Stimulated activated CD8-positive, alpha-beta memory T cell treated with anti-CD3 and anti-CD28 coated beads, Interleukin-2, amount 100 ng/mL, for 48 hours (primary cell): Measurements from ENCODE around the gene NSMCE1.

Experiments used
- DNase-seq, 2 donors: peaks; one replicate each; pipeline ENCODE4 v3.0.0-alpha.2; 2020; ENCODE audit warnings: low read depth in 2 of 2

The NSMCE1 gene

DNA sequence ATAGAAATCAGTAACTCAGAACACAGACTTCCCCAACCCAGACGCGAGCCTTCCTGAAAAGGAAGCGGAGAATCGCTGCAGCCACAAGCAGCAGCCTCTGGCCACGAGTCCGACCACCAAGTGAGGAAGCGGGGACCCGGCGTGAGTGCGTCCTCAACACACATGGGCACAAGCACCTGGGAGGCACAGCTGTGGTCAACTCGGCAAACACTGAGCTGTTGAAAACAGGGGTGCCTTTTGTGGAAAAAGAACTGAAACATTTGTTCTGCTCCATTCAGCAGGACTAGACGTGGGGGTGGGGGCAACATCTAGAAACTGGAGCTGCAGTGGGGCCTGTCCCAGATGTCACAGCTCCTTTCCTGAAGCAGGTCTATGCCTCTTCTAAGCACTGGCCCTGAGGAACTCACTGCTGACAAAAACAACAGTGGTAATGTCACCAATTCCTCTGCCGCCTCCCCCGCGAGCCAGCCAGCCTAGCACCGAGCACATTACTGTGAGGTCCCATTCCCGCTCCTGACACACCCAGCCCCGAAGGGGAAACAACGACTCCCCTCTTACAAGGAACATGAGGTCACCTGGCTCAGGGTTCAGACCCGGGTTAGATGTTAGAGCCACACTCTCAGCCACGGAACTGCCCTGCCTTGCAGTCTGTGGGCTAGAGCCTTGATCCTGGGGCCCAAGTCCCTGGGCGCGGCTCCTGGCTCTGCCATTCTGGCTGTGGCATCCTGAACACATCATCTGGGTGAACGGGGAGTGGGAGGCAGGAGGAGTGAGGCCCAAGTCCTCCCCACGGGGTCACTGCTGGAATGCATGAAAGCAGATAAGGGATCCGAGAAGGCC is 36.3 kb downstream of the NSMCE1 start:
- peak in 1 of 2 donors; percentile 55 for DNase-seq

DNA sequence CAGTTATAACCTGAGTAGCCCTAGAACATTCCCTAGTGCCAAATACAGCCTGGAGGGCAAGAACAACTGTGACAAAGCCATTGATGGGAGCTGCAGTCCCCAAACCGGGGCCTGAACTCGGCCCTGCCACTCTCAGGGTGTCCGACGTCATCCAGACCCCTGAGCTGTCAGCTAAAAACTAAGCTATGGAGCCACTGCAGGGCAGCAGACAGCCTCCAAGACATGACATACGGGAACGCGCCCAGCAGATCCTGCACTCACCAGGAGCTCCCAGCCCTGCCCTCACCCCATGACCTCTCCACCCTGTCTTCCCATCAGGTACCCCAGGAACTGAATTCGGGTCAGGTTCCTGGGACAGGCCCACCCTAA is 36.9 kb downstream of the NSMCE1 start:
- no peak for DNase-seq

DNA sequence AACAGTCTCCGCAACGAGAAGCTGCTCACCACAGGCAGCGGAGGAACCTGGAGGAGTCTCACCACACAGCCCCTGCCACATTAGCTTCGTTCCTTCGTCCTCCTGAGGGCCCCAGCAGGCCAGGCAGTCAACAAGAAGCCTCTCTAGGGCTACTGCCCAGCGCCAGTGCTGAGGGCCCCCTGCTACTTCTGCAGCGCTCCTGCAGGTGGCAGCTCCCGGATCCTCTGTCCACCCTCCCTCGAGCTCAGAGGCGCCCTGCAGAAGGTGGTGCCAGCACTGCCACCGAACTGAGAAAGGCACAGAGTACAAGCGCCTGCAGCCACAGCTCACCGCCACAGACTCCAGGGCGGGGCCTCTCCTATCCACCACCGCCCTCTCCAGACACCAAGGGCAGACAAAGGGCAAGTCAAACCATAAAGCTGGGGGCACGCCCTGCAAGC is 38.0 kb downstream of the NSMCE1 start:
- DNase-seq: peak; percentile 53 to 67

DNA sequence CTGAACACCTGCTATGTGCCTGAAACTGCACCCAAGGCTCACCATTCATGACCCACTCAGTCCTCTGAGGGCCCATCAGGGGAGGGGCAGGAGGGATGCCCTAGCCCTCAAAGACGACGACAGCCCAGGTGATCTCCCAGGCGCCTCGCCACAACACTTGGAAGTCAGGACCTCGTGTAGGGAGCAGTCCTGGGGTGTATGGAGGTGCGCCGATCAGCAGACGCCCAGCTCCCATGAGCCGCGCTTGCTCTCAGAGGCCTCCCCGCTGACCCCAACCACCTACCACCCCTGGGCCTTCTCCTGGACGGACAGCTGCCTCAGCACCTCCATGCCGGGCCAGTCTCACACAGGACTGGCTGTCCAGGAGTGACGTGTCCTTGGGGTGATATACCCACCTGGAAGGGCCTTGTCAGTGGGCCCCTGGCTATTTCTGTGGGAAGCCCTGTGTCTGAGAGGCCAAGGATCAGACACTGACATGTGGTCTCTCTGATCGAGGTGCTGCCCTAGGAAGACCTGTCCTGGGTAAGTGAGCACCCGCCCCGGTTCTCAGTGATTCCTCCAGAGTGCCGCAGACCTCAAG is 38.6 kb downstream of the NSMCE1 start:
- no peak for DNase-seq

DNA sequence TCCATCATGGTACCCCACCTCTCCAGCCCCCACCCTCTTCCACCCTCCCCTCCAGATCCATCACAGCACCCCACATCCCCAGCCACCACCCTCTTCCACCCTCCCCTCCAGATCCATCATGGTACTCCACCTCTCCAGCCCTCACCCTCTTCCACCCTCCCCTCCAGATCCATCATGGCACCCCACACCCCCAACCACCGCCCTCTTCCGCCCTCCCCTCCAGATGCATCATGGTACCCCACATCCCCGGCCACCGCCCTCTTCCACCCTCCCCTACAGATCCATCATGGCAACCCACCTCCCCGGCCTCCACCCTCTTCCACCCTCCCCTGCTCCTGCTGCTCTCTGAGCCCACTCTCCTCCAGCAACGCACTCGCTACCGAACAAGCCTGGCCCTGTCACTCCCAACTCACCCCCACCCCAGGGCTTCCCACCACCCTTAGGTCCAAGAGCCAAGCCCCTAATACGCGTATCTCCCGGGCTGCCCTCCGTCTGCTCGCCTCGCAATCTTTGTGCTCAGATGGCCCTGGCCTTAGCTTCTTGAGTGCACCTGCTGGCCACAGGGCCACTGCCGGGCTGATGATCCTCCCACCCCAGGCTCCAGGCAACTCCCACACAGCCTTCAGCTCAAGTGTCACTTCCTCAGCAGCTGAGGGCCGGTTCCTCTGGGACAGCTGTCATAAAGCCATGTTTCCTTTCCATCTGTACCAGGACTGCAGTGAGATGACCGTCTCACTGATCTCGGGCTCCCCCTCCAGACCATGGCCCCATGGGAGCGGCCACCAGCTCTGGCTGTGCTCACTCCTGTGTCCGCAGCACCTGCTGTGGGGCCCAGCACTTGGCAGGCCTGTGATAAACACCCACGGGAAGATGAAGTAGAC is 39.7 kb downstream of the NSMCE1 start:
- DNase-seq: no peak

DNA sequence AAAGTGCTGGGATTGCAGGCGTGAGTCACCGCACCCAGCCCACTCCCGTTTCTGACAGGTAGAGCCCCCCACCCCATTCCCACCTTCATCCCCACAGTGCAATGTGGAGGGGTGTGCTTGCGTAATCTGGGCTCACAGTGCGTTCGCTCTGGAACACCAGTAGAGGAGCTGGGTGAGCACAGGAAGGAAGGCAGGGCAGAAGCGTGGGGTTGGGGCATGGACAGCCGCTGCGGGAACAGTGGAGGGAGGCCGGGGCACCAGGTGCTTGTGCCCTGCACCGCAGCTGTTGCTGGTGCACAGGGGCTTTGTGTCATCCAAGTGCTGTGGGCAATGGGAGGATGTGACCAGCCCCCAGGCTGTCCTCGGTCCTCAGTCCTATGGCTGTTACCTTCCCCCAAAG is 40.5 kb downstream of the NSMCE1 start:
- DNase-seq: no peak

DNA sequence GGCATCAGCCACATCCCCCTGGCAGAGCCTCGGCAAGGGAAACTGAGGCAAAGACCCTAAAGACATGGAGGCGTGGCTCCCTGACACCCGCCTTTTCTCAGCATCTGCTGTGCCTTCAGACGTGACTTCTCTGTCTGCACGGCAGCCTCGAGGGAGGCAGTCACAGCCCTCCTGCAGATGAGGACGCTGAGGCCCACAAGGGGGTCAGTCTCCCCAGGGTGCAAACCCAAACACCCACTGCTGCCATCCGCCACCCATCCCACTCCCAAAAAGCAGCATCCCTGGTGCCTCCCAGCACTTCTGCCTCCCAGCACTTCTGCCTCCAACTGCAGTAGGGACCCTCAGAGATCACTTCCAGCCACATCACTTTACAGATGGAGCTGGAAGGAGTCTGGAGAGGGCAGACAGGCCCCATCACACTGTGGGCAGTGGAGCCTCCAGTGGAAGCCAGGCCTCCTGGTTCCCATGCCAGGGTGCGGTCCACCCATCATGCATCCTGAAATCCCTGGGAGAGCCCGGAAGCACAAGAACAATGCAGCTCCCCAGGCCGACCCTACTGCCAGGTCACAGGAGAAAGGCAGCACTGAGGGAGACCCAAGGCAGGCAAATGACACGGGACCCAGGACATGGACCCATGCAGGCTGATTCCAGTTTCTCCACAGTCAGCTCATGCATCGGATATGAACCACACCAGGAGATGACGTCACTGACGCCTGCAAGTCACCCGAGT is 41.4 kb downstream of the NSMCE1 start:
- DNase-seq: no peak

DNA sequence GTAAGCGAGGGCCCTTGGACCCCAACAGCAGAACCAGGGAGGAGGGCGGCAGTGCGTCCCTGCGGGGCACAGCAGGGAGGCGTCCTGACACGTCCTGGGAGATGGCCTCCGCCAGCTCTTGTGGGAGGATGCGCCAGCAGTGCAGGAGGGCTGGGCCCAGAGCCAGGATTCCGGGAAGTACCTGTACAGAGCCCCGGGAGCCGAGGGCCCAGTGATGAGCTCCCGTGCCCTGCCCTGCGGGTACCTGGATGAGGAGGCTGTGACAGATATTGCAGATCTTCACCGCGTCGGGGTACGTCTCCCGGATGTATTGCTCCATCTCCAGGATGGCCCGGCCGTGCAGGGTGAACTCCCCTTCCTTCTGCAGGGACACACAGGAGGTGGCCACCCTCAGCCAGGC is 42.1 kb downstream of the NSMCE1 start:
- DNase-seq: no peak

DNA sequence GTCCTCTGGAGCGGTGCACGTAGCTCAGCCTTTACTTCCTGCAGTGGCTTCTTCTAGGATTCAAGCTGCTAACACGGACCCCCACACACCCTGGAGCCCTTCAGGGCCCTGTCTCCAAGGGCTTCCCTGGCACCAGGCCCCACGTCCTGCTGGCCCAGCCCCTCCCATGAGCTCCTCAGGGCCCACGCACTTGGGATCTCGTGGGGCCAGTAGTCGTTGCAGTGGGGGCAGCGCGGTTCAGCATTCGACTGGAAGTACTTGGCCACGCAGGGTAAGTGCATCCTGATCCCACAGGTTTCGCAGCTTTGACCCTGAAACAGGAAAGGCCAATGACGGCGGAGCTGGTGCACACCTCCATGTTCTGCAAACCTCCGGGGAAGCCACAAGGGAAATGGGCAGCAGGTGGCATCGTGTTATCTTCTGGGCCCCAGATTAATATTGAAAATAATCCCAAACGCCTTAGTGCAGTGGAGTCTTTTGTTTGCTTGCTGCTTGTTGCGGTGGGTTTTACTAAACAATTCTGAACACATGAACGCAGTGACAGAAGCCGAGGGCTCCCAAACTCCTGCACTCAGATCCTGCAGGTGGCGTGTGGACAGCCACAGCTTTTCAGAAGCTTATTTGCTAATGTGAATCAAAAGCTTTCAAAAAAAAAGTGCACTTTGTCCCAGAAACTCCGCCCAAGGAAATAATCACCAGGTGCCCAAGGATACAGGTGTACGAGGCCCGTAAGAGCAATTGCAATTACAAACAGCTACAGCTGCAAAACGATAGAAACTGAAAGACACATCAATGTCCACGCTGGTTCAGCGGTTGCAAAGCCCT is 42.8 kb downstream of the NSMCE1 start:
- DNase-seq: no peak

DNA sequence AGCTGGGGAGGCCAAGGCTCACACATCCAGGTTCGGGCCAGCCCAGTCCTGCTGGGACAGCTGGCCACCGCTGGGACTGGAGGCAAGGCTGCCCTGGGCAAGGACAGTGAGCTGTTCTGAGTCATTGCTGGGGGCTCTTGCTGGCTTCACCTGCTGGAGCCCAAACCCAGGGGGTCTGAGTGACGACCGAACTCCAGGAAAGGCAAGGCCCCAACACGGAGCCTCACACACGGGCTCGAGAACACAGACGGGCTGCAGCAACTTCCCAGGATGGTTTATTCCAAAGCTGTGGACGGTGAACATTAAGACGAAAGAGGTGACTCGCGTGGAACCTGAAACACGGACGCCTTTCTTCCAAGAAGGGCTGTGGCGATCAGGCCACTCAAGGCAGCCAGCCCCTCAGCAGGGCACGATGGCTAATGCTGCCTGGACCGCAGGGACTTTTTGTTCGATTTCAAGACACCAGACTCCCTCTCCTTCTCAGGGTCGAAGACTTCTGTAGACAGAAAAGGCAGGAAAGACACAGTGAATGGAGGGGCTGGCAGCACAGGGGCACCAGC is 43.8 kb downstream of the NSMCE1 start:
- DNase-seq: no peak

DNA sequence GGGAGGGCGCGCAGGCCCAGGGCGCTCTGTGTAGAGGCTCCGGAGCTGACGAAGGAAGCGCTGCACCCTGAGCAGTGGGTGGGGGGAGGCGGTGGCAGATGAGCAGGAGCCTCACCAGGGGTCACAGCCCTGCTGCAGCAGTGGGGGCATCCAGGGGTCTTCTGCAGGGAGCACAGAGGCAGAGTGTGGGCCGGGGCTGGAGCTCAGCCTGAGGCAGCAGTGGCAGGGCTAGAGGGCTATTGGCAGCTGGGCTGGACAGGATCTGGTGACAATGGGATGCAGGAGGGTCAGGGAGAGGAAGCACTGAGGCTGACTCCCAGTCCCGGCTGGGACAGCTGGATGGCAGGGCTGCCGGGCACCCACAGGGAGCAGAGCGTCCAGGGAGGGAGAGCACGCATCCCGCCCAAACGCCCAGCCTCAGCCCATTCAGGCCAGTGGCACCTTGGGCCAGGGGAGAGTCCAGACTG is 44.3 kb downstream of the NSMCE1 start:
- DNase-seq: no peak

DNA sequence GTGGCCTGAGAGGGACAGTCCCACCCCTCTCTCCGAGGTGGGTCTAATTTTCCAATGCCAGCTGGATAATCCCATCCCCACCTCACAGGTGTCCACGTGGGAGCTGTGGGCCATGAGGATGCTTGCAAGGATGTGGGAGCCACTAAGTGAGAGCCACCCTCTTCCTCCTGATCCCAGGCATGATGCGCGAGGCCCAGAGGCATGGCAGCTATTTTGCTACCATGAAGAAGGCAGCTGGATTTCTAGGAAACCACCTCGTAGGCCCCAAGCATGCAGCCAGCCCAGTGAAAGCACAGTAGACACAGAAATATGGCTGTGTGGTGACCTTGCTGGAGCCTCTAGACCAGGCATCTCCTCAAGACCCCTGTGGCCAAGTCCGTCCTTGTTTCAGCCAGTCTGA is 44.9 kb downstream of the NSMCE1 start:
- no peak for DNase-seq

DNA sequence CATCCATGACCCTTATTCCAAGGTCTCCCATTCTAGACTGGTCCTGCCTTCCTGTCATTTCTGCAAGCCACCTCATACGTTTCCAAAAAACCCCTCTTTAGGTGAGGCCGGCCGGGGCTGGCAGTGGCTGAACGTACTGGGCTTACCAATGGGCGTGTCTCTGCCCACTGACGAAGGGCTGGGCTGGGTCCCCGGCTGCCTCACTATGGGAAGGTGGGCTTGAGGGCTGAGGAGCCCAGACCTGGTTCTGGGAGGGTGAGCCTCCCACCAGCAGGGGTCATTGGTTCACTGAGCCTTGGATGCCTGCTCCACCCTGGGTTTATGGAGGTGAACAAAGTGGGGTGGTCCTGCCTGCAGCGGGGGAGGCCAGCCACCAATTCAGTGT is 45.4 kb downstream of the NSMCE1 start:
- DNase-seq: no peak

DNA sequence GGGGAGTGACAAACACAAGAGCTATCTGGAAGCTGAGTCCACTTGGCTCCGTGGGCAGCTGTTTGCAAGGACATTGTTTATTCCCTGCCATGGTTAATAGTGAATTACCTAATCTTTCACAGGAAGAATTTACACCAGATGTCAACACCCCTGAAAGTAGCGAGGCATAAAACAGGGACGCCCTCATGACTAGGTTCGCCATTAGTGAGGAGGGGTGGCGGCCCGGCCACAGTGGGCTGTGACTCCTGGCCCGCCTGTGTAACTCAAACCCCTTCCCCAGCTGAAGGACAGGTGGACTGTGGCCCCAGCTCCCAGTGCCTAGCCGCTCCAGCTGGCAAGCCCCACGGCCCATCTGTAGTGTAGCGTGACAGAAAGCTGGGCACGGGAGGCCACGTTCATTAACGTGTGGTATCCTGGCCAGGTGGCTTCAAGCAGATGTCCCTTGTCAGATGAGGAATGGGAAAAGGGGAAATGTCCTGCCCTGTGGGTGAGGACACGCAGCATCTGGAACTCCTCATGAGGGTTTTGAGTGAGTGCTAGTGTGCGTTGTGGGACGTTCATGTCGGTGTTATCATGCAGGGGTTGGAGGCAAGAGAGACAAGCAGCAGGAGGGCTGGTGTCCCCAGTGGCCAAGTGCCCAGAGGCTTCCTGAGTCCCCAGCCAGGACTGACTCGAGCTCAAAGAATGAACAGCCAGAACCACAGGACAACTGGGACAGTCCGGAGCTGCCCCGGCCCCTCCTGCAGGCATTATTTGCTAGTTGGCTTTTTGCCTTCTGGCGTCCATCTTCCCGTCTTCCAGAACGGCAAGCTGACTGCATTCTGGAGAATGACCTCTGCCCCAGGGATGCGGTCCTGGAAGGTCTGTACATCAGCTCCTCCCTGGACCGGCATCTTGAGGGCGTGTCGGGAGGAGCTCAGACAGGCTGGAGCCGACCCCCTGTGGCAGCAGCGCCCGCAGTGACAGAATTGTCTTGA is 46.0 kb downstream of the NSMCE1 start:
- DNase-seq: no peak

DNA sequence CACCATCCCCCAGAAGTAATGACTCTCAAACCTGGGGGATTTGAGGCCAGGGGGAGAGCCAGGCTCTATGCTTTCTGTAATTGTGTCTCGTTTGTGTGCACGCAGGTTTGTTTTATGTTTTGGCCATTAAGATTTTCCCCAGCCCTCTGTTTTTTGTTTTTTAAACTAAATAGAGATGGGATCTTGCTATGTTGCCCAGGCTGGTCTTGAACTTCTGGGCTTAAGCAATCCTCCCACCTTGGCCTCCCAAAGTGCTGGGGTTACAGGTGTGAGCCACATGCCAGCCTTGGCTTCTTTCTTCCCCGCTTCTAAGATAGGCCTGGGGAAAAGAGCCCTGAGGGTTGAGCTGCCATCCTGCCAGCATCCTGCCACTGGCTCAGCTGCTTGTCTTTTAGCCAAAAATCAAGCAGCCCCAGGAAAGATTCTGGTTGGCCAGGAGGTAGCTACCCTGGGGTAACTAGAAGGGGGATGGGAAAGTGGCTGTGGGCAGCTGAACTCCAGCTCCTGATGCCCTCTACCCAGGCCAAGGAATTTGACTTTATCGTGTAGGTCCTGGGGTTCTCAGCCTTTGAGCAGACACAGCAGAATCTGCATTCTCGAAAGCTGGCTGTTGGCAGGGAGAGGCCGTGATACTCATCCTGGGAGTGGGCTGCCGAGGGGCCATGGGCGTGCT is 46.9 kb downstream of the NSMCE1 start:
- DNase-seq: no peak

DNA sequence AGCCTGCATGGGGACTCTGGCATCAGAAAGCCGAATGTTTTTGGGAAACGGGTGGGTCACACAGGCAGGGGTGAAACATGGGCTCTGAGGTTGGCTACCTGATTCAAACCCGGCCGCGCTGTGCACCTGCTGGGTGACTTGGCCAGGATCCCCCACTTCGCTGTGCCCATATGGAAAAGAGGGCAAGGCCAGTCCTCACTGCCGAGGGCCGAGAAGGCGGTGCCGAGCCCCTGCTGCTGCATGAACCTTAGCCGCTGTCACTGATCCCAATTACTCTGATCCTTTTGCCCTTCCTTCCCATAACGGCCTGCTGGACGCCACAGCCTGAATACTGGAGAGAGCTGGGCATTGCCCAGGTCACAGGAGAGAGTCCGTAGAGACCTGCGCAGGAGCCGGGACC is 47.6 kb downstream of the NSMCE1 start:
- DNase-seq: no peak

DNA sequence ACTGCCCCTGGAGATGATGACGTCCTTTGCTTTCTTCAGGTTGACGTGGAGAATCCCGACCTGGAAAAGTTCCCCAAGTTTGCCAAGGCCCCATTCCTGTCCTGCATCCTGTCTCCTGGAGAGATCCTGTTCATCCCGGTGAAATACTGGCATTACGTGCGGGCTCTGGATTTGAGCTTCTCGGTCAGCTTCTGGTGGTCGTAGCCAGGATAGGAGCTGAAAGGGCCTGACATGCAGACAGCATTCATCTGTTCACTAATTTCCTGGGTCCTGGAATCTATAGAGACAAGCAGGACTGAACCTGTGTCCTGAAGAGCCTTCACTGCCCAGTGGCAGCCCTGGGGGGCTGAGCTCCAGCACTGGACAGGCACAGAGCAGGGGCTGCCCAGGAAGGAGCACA is 48.0 kb downstream of the NSMCE1 start:
- no peak for DNase-seq

DNA sequence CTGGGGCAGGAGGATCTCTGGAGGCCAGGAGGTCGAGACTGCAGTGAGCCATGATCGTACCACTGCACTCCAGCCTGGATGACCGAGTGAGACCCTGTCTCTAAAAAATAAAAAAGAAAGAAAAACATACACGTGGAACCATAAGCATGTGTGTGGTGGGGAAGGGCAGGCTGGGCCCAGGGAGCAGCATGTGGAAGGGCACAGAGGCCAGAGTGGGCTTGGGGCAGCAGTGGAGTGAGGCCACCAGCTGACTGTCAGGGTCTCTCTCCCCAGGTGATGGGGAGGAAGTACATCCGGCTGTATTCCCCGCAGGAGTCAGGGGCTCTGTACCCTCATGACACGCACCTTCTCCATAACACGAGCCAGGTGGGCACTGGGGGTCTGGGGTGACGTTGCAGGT is 48.5 kb downstream of the NSMCE1 start:
- DNase-seq: no peak

DNA sequence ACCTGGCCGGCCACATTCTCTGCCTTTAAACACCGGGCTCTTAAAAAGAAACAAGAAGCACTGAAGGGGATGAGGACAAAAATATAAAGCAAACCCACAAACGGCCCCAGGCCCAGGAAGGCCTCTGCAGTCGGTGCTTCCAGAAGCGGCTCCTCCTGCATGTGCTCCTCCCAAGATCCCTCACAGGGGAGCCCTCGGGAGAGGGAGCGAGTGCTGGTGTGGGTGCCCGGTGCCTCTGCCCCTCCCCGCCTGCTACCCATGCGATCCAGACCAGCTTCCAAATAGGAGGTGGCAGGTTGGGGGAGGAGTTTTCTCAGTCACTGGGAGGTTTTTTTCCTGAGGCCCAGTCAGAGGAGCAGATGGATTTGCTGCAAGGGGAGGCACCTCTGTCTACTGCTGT is 49.4 kb downstream of the NSMCE1 start:
- DNase-seq: no peak
